ENCODE data around the gene SLC26A1.

- TF ChIP-seq CTCF (IDR thresholded peaks at IDR 0.05; ENCODE audit: insufficient read depth, low read length, poor library complexity, severe bottlenecking): no peak
- TF ChIP-seq EZH2phosphoT487 (conservative IDR thresholded peaks at IDR 0.05; ENCODE audit: low read length): no peak
Observed at GRCh38 chr4:985123-985830, 7.9 kb downstream of the SLC26A1 start.

Data from SU-DHL-6 (cell line).